Liver (tissue), 9 donors: Measurements from ENCODE around the gene R3HCC1L. TPM values are rescaled to one million over a fixed set of nuclear protein-coding genes. Genes with fewer than 3 reads are reported as not detected.

ENCODE experiments used
- DNase-seq: peaks from one replicate; pipeline ENCODE4 v3.0.0-alpha.2; 2017; ENCODE audit warnings: low spot score
- H3K27ac ChIP-seq, 2 donors: one replicate each; pipeline ENCODE4 v1.7.0; 2013; ENCODE audit warnings: inconsistent platforms in 2 of 2, low read length in 2 of 2, control low read depth in 1 of 2, low read depth in 1 of 2, mild to moderate bottlenecking in 1 of 2
- H3K27me3 ChIP-seq, 4 donors: one replicate each; pipeline versions ENCODE4 v1.6.1 to v1.7.0; 2013; ENCODE audit warnings: low read length in 3 of 4, inconsistent platforms in 1 of 4, mild to moderate bottlenecking in 1 of 4, moderate library complexity in 1 of 4; ENCODE audit not compliant: control insufficient read depth in 4 of 4, insufficient read depth in 4 of 4
- H3K36me3 ChIP-seq, 4 donors: one replicate each; pipeline versions ENCODE4 v1.6.1 to v1.7.0; 2013; ENCODE audit warnings: low read length in 3 of 4, mild to moderate bottlenecking in 3 of 4, low read depth in 1 of 4, moderate library complexity in 1 of 4; ENCODE audit not compliant: control insufficient read depth in 4 of 4, insufficient read depth in 3 of 4
- H3K4me1 ChIP-seq, 4 donors: one replicate each; pipeline versions ENCODE4 v1.6.1 to v1.7.0; 2013; ENCODE audit warnings: low read length in 3 of 4, mild to moderate bottlenecking in 3 of 4, moderate library complexity in 1 of 4; ENCODE audit not compliant: control insufficient read depth in 4 of 4, insufficient read depth in 4 of 4
- H3K4me3 ChIP-seq, 3 donors: one replicate each; pipeline versions ENCODE4 v1.6.1 to v1.7.0; 2013; ENCODE audit warnings: low read length in 3 of 3, control low read depth in 1 of 3, low read depth in 1 of 3, mild to moderate bottlenecking in 1 of 3
- H3K9ac ChIP-seq, 2 donors: one replicate each; pipeline ENCODE4 v1.7.0; 2013; ENCODE audit warnings: low read length in 2 of 2, mild to moderate bottlenecking in 2 of 2, moderate library complexity in 2 of 2, control low read depth in 1 of 2, low read depth in 1 of 2
- H3K9me3 ChIP-seq, 4 donors: one replicate each; pipeline versions ENCODE4 v1.6.1 to v1.7.0; 2013; ENCODE audit warnings: low read length in 3 of 4; ENCODE audit not compliant: control insufficient read depth in 4 of 4
- FOXA1 ChIP-seq: IDR thresholded peaks from 2 replicates; pipeline ENCODE4 v1.6.1; 2016; ENCODE audit warnings: antibody characterized with exemption
- FOXA2 ChIP-seq: IDR thresholded peaks from 2 replicates; pipeline ENCODE4 v1.6.1; 2016; ENCODE audit warnings: antibody characterized with exemption
- GABPA ChIP-seq, 2 donors: IDR thresholded peaks in 1 of 2; conservative IDR thresholded peaks in 1 of 2; 2 replicates each; pipeline ENCODE4 v1.6.1; 2016; ENCODE audit warnings: antibody characterized with exemption in 2 of 2, mild to moderate bottlenecking in 1 of 2, moderate library complexity in 1 of 2
- HNF4A ChIP-seq, 2 donors: conservative IDR thresholded peaks; 2 replicates each; pipeline ENCODE4 v1.6.1; 2016; ENCODE audit warnings: antibody characterized with exemption in 2 of 2, mild to moderate bottlenecking in 2 of 2
- HNF4G ChIP-seq: IDR thresholded peaks from 2 replicates; pipeline ENCODE4 v1.6.1; 2016; ENCODE audit warnings: antibody characterized with exemption
- JUND ChIP-seq, 2 donors: IDR thresholded peaks; 2 replicates each; pipeline ENCODE4 v1.6.1; 2016; ENCODE audit warnings: antibody characterized with exemption in 2 of 2
- NR2F2 ChIP-seq: IDR thresholded peaks from 2 replicates; pipeline ENCODE4 v1.6.1; 2016; ENCODE audit warnings: antibody characterized with exemption
- RAD21 ChIP-seq, 2 donors: IDR thresholded peaks; 2 replicates each; pipeline ENCODE4 v1.6.1; 2016; ENCODE audit warnings: antibody characterized with exemption in 2 of 2, mild to moderate bottlenecking in 2 of 2
- RXRA ChIP-seq, 2 donors: IDR thresholded peaks; 2 replicates each; pipeline ENCODE4 v1.6.1; 2017 to 2018; ENCODE audit warnings: antibody characterized with exemption in 2 of 2, mild to moderate bottlenecking in 1 of 2
- SP1 ChIP-seq: IDR thresholded peaks from 2 replicates; pipeline ENCODE4 v1.6.1; 2018; ENCODE audit warnings: antibody characterized with exemption, mild to moderate bottlenecking
- TAF1 ChIP-seq: conservative IDR thresholded peaks from 2 replicates; pipeline ENCODE4 v1.6.1; 2016; ENCODE audit warnings: antibody characterized with exemption, mild to moderate bottlenecking
- YY1 ChIP-seq: IDR thresholded peaks from 2 replicates; pipeline ENCODE4 v1.6.1; 2016; ENCODE audit warnings: antibody characterized with exemption, mild to moderate bottlenecking
- WGBS: extraction: QIAGEN DNeasy Blood & Tissue Kit; methylation state at CpG from one replicate; pipeline ENCODE4 v1.1.7; 2013; 5-methylcytosine and 5-hydroxymethylcytosine counted together
- polyA plus RNA-seq, 2 donors: library from polyadenylated mRNA; stranded (reverse) in 1 of 2; unstranded in 1 of 2; fragments of 200-250 nt in 1 of 2; fragments of >200 nt in 1 of 2; fragmentation: Nextera tagmentation in 1 of 2; extraction: Ambion mirVana in 1 of 2; gene quantifications; one replicate each; pipeline versions ENCODE4 v1.2.1 to v1.2.3, GENCODE V29; 2013 to 2015
- total RNA-seq, 2 donors: library from RNA; depleted of rRNA; stranded (reverse); fragments of >200 nt; gene quantifications; one replicate each; pipeline ENCODE4 v1.2.3, GENCODE V29; 2014
- TF ChIP-seq, protein P1 (sequence below): IDR thresholded peaks from 2 replicates; pipeline ENCODE4 v1.6.1; 2016; ENCODE audit warnings: antibody characterized with exemption
- TF ChIP-seq, protein P2 (sequence below): IDR thresholded peaks from 2 replicates; pipeline ENCODE4 v1.6.1; 2016; ENCODE audit warnings: antibody characterized with exemption
- TF ChIP-seq, protein P3 (sequence below): IDR thresholded peaks from 2 replicates; pipeline ENCODE4 v1.6.1; 2016; ENCODE audit warnings: antibody characterized with exemption, mild to moderate bottlenecking
- TF ChIP-seq, protein P4 (sequence below): IDR thresholded peaks from 2 replicates; pipeline ENCODE4 v1.6.1; 2016; ENCODE audit warnings: antibody characterized with exemption
- TF ChIP-seq, protein P5 (sequence below): fragments of 150-350 bp; IDR thresholded peaks from 2 replicates; pipeline ENCODE4 v1.5.1; 2017; ENCODE audit warnings: improper control_type of control experiment, low read depth, low read length; ENCODE audit not compliant: missing input control
- donor health status: healthy.
- donor health status: healthy.
- donor health status: healthy.
- donor health status: healthy.
- donor health status: healthy.

R3HCC1L gene
- total and polyA plus RNA-seq, 4 donors: 3.2 to 11.2 (median 7.4) TPM

GRCh38 chr10:98254234-98254974, 119.9 kb downstream of the R3HCC1L start:
- H3K9me3 ChIP-seq: no peaks in the 10 kb centered on the region
- TF ChIP-seq YY1 (no peak), HNF4G (no peak), TAF1 (no peak), NR2F2 (no peak), HNF4A (conservative IDR thresholded peaks at IDR 0.05) (no peak), GABPA (IDR thresholded peaks at IDR 0.05 in 1 of 2, conservative IDR thresholded peaks at IDR 0.05 in 1 of 2) (no peak), FOXA2 (no peak), RAD21 (IDR thresholded peaks at IDR 0.05) (no peak), RXRA (IDR thresholded peaks at IDR 0.05) (no peak), SP1 (no peak), JUND (IDR thresholded peaks at IDR 0.05) (no peak), FOXA1 (no peak)
- TF ChIP-seq, protein P1, sequence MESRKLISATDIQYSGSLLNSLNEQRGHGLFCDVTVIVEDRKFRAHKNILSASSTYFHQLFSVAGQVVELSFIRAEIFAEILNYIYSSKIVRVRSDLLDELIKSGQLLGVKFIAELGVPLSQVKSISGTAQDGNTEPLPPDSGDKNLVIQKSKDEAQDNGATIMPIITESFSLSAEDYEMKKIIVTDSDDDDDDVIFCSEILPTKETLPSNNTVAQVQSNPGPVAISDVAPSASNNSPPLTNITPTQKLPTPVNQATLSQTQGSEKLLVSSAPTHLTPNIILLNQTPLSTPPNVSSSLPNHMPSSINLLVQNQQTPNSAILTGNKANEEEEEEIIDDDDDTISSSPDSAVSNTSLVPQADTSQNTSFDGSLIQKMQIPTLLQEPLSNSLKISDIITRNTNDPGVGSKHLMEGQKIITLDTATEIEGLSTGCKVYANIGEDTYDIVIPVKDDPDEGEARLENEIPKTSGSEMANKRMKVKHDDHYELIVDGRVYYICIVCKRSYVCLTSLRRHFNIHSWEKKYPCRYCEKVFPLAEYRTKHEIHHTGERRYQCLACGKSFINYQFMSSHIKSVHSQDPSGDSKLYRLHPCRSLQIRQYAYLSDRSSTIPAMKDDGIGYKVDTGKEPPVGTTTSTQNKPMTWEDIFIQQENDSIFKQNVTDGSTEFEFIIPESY: no peak
- TF ChIP-seq, protein P2, sequence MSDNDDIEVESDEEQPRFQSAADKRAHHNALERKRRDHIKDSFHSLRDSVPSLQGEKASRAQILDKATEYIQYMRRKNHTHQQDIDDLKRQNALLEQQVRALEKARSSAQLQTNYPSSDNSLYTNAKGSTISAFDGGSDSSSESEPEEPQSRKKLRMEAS: no peak
- TF ChIP-seq, protein P3, sequence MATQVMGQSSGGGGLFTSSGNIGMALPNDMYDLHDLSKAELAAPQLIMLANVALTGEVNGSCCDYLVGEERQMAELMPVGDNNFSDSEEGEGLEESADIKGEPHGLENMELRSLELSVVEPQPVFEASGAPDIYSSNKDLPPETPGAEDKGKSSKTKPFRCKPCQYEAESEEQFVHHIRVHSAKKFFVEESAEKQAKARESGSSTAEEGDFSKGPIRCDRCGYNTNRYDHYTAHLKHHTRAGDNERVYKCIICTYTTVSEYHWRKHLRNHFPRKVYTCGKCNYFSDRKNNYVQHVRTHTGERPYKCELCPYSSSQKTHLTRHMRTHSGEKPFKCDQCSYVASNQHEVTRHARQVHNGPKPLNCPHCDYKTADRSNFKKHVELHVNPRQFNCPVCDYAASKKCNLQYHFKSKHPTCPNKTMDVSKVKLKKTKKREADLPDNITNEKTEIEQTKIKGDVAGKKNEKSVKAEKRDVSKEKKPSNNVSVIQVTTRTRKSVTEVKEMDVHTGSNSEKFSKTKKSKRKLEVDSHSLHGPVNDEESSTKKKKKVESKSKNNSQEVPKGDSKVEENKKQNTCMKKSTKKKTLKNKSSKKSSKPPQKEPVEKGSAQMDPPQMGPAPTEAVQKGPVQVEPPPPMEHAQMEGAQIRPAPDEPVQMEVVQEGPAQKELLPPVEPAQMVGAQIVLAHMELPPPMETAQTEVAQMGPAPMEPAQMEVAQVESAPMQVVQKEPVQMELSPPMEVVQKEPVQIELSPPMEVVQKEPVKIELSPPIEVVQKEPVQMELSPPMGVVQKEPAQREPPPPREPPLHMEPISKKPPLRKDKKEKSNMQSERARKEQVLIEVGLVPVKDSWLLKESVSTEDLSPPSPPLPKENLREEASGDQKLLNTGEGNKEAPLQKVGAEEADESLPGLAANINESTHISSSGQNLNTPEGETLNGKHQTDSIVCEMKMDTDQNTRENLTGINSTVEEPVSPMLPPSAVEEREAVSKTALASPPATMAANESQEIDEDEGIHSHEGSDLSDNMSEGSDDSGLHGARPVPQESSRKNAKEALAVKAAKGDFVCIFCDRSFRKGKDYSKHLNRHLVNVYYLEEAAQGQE: no peak
- TF ChIP-seq, protein P4, sequence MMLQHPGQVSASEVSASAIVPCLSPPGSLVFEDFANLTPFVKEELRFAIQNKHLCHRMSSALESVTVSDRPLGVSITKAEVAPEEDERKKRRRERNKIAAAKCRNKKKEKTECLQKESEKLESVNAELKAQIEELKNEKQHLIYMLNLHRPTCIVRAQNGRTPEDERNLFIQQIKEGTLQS: no peak
- H3K36me3 ChIP-seq: peaks cover 0 to 5% (median 1%) of the 10 kb centered on the region in 4 donors
- H3K4me3 ChIP-seq: no peak overlapping the region
- peak; percentile 27 for DNase-seq
- no peaks in the 10 kb centered on the region for H3K4me1 ChIP-seq
- H3K9ac ChIP-seq: no peak overlapping the region
- H3K27ac ChIP-seq: no peak overlapping the region
- 92% methylated on average over 10 of the region's 10 CpGs for WGBS
- no peaks in the 10 kb centered on the region for H3K27me3 ChIP-seq

DNA sequence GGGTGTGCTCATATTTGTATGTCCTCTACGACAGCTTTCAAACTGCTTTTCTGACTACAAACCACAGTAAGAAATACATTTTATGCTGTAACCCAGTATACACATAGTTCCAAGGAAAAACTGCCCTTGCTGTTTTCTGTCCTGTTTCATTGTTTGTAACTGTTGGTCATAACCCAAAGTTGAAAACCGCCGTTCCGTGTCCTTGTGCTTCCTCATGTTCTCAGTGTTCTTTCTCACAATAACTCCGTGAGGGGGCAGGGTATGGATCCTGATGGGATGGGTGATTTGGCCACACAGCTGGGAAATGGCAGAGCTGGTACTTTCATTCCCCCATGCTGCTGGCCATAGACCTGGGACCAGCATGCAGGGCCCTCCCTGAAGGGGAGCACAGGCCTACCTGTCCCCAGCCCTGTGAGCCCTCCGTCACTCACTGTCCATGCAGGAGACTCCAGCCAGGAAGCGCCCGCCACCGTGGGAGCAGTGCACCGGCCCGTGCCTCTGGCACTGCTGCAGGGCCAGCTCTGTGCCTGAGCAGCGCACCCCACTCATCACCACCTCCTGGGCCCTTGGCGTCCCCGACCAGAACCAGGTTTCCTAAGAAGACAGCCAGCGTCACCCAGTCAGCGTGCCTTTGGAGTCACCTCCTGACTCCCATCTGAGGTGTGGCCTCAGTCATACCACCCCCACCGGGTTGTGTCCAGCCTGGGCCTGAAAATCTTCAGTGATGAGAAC, 120.9 kb downstream of the R3HCC1L start:
- Histone ChIP-seq H3K9me3 (no peaks in the 10 kb centered on the region), H3K4me1 (no peaks in the 10 kb centered on the region), H3K9ac (no peak overlapping the region), H3K27ac (no peak overlapping the region), H3K36me3 (peaks cover 0 to 5% (median 1%) of the 10 kb centered on the region in 4 donors), H3K27me3 (no peaks in the 10 kb centered on the region), H3K4me3 (no peak overlapping the region)
- DNase-seq: peak; percentile 27
- TF ChIP-seq FOXA1: no peak
- TF ChIP-seq TAF1: no peak
- no peak for TF ChIP-seq SP1
- no peak for TF ChIP-seq HNF4G
- no peak for TF ChIP-seq FOXA2
- TF ChIP-seq, protein P5, sequence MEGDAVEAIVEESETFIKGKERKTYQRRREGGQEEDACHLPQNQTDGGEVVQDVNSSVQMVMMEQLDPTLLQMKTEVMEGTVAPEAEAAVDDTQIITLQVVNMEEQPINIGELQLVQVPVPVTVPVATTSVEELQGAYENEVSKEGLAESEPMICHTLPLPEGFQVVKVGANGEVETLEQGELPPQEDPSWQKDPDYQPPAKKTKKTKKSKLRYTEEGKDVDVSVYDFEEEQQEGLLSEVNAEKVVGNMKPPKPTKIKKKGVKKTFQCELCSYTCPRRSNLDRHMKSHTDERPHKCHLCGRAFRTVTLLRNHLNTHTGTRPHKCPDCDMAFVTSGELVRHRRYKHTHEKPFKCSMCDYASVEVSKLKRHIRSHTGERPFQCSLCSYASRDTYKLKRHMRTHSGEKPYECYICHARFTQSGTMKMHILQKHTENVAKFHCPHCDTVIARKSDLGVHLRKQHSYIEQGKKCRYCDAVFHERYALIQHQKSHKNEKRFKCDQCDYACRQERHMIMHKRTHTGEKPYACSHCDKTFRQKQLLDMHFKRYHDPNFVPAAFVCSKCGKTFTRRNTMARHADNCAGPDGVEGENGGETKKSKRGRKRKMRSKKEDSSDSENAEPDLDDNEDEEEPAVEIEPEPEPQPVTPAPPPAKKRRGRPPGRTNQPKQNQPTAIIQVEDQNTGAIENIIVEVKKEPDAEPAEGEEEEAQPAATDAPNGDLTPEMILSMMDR: no peak
- 95% methylated on average over 17 of the region's 17 CpGs for WGBS
